ENCODE measurements around the gene MANEA. TPM values are rescaled to one million over a fixed set of nuclear protein-coding genes. Genes with fewer than 3 reads are reported as not detected.

The MANEA gene
- total RNA-seq, 2 donors from 2014 or later: 10.2 to 11.5 TPM

DNA sequence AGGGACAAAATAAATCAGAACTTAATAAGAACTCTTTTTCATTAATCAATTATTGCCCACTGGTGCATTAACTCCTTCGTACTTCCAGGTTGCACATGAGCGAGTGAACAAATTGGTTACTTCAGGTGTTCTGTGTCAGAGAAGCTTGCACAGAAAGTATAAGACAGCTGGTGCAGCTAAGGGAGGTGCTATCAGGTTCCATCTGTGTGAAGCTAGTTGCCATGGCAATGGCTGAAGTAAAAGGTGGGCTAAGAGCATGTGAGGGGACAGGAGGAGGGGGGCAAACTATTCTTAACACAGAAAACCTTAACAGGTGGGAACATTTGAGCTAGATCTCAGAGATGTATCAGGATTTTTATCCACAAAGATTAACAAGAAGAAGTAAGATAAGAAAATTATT is 81.6 kb downstream of the MANEA start:
- no peaks in the 10 kb centered on the region for H3K9me3 ChIP-seq
- no peak overlapping the region for H3K27ac ChIP-seq
- no peak overlapping the region for H3K4me3 ChIP-seq
- TF ChIP-seq POLR2A (IDR thresholded peaks at IDR 0.05): no peak
- no peak for TF ChIP-seq POLR2AphosphoS5 (IDR thresholded peaks at IDR 0.05)
- TF ChIP-seq, protein P1, sequence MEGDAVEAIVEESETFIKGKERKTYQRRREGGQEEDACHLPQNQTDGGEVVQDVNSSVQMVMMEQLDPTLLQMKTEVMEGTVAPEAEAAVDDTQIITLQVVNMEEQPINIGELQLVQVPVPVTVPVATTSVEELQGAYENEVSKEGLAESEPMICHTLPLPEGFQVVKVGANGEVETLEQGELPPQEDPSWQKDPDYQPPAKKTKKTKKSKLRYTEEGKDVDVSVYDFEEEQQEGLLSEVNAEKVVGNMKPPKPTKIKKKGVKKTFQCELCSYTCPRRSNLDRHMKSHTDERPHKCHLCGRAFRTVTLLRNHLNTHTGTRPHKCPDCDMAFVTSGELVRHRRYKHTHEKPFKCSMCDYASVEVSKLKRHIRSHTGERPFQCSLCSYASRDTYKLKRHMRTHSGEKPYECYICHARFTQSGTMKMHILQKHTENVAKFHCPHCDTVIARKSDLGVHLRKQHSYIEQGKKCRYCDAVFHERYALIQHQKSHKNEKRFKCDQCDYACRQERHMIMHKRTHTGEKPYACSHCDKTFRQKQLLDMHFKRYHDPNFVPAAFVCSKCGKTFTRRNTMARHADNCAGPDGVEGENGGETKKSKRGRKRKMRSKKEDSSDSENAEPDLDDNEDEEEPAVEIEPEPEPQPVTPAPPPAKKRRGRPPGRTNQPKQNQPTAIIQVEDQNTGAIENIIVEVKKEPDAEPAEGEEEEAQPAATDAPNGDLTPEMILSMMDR (IDR thresholded peaks at IDR 0.05): no peak
- intact Hi-C loops (cut with DNase I): no loop called here
- no peaks in the 10 kb centered on the region for H3K36me3 ChIP-seq
- no peaks in the 10 kb centered on the region for H3K4me1 ChIP-seq (replicated peaks)
- WGBS: 66% methylated on average over 2 of the region's 2 CpGs
- no peak for DNase-seq (ENCODE audit: low spot score)
- H3K27me3 ChIP-seq (replicated peaks; ENCODE audit: insufficient read depth): no peaks in the 10 kb centered on the region

Data from prostate gland (tissue), 2 donors.